HG03442 (cell line): ENCODE measurements around the gene RAB25.
A peak's percentile ranks its signal among the peaks of the same experiment; 100 is the strongest.
"Not testable (repeated sequence)": the region's sequence is repeated elsewhere in the genome, so short reads cannot be mapped to it uniquely, and the experiment has no call there.

Source experiments
- ATAC-seq: cut with Tn5 transposase; IDR thresholded peaks from one replicate; pipeline ENCODE4 v1.9.1; 2021; ENCODE audit warnings: mild to moderate bottlenecking, moderate library complexity; ENCODE audit not compliant: unreplicated experiment

The RAB25 gene

DNA sequence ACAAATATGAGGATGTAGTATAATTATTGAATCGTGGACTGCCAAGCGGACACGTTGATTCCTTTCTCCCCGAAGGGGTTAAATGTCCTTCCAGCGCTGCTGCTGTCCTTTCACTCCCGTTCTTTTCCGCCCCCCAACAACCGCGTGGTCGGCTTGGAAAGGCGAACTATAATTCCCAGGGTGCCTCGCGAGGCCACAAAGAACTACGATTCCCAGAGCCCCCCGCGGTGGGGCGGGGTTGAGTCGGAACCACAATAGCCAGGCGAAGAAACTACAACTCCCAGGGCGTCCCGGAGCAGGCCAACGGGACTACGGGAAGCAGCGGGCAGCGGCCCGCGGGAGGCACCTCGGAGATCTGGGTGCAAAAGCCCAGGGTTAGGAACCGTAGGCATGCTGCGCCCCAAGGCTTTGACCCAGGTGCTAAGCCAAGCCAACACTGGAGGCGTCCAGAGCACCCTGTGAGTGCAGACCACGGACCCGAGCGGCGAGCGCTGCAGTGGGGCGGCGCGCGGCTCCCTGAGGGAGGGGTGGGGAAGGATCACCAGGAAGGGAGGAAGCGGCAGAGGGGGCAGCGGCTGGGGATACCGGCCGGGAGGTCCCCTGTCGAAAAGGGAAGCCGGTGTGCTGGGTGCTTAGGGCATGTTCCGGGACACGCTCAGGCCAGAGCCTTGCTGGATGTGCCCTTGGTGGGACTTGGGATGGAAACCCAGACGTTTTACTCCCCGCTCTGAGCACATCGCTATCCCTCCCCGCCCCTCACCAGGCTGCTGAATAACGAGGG, 6.3 kb upstream of the RAB25 start, which contains the start of gene LAMTOR2:
Gene LAMTOR2, plus strand, starts transcription at position 283 of the 781 bp plus-strand sequence. Its CDS starts 108 bp downstream, at position 391.
- peak; percentile 63 for ATAC-seq

DNA sequence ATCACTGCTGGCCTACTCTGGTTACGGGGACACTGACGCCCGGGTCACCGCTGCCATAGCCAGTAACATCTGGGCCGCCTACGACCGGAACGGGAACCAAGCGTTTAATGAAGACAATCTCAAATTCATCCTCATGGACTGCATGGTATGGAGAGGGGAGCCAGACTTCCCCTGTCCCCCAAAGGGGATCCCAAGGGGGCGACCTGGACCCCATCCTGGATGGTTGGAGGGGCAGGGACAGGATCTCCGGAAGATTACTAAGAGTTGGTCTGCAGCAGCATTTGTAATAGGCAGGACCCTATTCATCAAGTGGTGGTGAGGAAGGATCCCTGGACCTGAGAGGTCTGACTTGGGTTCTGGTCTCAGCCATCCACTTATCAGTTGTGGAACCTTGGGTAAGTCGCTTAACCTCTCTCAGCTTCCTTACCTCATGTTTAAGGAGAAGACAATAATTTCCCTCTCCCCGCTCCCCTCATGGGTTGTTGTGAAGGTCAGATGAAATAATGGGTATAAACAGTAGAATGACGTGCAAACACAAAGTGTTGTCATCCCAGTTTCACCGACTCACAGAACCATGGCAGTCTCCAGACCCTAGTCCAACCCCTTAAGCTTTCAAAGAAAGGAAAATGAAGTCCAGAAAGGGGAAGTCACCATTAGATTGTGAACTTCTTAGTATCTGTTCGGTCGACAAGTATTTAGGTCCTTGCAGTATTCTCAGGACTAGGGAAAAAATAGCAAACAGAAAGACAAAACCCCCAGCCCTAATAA, 5.5 kb upstream of the RAB25 start:
- ATAC-seq, result no peak

DNA sequence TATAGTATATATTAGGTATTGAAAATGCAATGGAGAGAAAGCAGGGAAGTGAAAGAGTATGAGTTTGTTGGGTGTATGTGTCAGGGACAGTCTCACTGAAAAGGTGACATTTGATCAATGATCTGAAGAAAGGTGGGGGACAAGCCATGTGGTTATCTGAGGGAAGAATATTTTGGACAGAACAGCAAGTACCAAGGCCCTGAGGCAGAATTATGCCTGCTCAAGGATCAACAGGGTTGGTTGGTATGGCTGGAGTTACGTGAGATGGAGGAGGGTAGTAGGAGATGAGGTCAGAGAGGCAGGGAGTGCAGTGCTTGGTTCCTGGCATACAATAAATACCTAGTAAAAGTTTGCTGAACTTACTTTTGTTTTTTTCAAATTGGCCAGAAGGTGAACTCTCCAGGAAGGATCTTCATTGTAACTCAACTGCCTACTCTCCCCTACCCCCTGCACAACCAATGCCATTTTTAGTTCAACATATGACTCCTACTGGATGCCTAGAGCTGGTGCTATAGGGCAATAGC, 4.6 kb upstream of the RAB25 start:
- ATAC-seq, result no peak

- ATAC-seq, result no peak
These were observed 1.2 kb downstream of the RAB25 start for GRCh38 chr1:156062189-156062588.

- no peak for ATAC-seq
These were observed 3.0 kb downstream of the RAB25 start for GRCh38 chr1:156063997-156064285.

- ATAC-seq, result no peak
These were observed 3.7 kb downstream of the RAB25 start for GRCh38 chr1:156064615-156065014.

GRCh38 chr1:156065212-156065611, 4.3 kb downstream of the RAB25 start:
- no peak for ATAC-seq

DNA sequence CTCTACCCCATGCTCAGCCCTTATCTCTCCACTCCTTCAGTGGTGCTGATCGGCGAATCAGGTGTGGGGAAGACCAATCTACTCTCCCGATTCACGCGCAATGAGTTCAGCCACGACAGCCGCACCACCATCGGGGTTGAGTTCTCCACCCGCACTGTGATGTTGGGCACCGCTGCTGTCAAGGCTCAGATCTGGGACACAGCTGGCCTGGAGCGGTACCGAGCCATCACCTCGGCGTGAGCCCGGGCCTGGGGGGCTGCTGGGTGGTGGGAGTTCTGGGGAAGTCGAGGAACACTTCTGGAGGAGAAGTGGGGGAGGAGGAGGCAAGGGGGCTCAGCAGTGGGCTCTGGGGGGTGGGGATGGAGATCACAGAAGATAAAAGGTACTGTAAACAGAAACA, 4.9 kb downstream of the RAB25 start:
- ATAC-seq, result no peak

- ATAC-seq, result no peak
These were observed 6.3 kb downstream of the RAB25 start for GRCh38 chr1:156067262-156067661.

GRCh38 chr1:156069490-156070455, 8.8 kb downstream of the RAB25 start:
- ATAC-seq, result no peak

- no peak for ATAC-seq
These were observed 9.6 kb downstream of the RAB25 start for GRCh38 chr1:156070548-156070947.

GRCh38 chr1:156071332-156071816, 10.4 kb downstream of the RAB25 start:
- ATAC-seq, result not testable (repeated sequence)

DNA sequence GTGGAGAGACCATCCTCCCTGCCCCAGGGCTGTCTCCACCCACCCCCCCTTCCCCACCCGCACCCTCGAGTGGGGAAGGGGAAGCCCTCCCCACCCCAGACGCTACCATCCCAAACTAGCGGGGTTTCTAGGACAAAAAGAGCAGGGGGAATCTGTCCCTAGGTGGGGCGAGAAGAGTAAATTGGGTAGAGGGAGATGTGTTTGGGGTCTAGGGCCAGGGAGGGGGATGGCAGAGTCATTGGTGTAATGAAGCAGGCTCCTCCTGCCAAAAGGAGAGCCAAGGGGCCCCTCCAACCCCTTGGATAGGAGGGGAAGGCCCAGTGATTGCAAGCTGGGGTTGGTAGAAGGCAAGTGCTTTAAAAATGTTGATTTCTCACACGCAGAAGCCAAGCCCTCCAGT, 11.3 kb downstream of the RAB25 start:
- ATAC-seq, result no peak

DNA sequence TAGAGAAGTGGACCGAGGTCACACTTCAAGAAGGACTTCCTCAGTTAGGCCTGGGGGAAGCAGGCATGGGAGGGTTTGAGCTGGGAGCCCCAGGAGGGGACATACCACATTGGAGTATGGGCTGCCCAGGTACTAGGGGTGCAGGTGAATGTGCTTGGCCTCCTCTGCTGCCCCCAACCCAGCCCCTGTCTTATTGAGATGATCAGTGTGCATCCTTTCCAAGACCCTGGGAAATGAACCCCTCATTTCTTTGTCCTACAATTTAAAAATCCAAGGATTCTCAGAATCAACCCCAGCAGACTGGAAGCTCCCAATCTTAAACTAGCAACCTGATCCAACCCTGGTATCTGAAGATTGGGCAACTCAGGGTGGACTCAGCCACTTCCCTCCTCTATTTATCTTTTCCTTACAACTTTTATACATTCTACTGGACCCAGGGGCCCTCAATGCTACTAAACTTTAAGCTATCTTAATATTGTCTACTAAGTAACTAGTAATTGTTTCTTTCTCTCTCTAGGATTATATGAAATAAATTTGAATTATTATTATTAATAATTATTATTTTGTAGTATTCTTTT, 12.2 kb downstream of the RAB25 start:
- ATAC-seq, result no peak

GRCh38 chr1:156073740-156074139, 12.8 kb downstream of the RAB25 start:
- ATAC-seq, result no peak

GRCh38 chr1:156074661-156075060, 13.7 kb downstream of the RAB25 start:
- no peak for ATAC-seq

DNA sequence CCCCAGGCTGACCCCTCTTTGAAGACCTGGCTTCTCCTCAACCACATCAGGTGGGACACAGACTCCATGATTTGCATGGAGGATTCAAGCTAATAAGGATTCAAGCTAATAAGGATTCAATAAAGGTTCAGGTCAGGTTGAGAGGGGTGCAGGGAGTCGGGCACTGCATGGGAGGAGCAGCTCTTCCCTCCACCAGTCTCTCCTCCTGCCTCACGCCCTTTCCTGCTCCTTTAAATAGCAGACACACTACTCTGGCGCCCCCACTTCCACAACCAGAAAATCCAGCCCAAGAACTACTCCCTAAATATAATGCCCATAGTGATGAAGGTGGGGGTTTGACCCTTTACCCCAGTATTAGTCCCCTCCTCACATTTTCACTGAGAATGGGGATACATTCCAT, 14.2 kb downstream of the RAB25 start:
- ATAC-seq, result no peak

GRCh38 chr1:156075775-156076204, 14.8 kb downstream of the RAB25 start:
- ATAC-seq, result no peak

DNA sequence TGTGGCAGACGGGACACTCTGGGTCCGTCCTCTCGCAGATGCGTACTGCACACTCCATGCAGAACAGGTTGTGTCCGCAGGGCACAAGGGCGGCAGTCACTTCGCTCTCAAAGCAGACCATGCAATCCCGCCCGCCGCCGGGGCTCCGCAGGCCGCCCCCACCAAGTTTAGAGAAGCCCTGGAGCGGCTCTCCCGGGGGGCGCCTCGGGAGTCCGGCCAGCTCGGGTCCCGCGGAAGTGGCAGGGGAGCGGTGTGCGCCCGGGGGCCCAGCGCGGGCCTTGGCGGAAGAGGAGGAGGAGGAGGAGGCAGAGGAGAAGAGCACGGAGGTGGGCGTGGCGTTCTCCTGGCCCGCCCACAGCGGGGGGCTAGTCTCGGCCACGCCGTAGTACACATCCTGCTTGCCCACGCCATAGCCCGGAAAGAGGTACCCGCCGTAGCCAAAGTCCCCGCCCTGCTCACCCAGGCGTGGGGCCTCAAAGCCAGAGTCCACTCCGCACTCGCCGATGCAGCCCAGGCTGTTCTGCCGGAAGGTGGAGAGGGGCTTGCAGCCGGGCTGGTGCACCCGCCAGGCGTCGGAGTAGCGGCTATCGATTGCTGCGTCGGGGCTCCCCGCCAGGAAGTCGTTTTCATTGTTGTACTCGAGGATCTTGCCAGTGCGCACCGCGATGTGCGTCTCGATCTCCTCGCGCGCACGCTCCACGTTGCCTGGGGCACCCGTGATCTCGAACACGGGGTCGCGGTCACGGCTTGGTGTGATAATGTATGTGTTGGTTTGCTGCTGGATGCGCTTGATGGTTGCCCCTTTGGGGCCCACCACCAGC, 15.9 kb downstream of the RAB25 start:
- ATAC-seq, result peak; percentile 53

GRCh38 chr1:156077430-156077760, 16.4 kb downstream of the RAB25 start:
- no peak for ATAC-seq
